ENCODE results near the gene HOXD8.
A peak's percentile ranks its signal among the peaks of the same experiment; 100 is the strongest.

The HOXD8 gene

GRCh38 chr2:176137906-176138305, 8.4 kb downstream of the HOXD8 start:
- Histone ChIP-seq H3K36me3 (ENCODE audit: control insufficient read depth, insufficient read depth, low read length, severe bottlenecking) (no peaks in the 10 kb centered on the region), H3K4me3 (ENCODE audit: low read length) (peak overlapping the region; percentile 86), H3K27me3 (replicated peaks; ENCODE audit: control insufficient read depth, insufficient read depth, low read length) (no peaks in the 10 kb centered on the region), H3K9me3 (ENCODE audit: control insufficient read depth, low read length) (no peaks in the 10 kb centered on the region), H3K4me1 (ENCODE audit: control insufficient read depth, insufficient read depth, low read length) (peaks cover 48% of the 10 kb centered on the region), H3K9ac (ENCODE audit: low read length) (peak overlapping the region; percentile 96)
- no peak for DNase-seq (ENCODE audit: low read depth)

- Histone ChIP-seq H3K9me3 (ENCODE audit: control insufficient read depth, low read length) (no peaks in the 10 kb centered on the region), H3K9ac (ENCODE audit: low read length) (peak overlapping the region; percentile 96), H3K4me1 (ENCODE audit: control insufficient read depth, insufficient read depth, low read length) (peaks cover 48% of the 10 kb centered on the region), H3K4me3 (ENCODE audit: low read length) (peak overlapping the region; percentile 86), H3K36me3 (ENCODE audit: control insufficient read depth, insufficient read depth, low read length, severe bottlenecking) (no peaks in the 10 kb centered on the region), H3K27me3 (replicated peaks; ENCODE audit: control insufficient read depth, insufficient read depth, low read length) (no peaks in the 10 kb centered on the region)
- DNase-seq (ENCODE audit: low read depth): no peak
Measured at GRCh38 chr2:176138526-176138922, 9.0 kb downstream of the HOXD8 start.

GRCh38 chr2:176138923-176139660, 9.6 kb downstream of the HOXD8 start:
- H3K9ac ChIP-seq (ENCODE audit: low read length): peak overlapping the region; percentile 96
- no peak for DNase-seq (ENCODE audit: low read depth)
- H3K4me3 ChIP-seq (ENCODE audit: low read length): peak overlapping the region; percentile 86
- H3K27me3 ChIP-seq (replicated peaks; ENCODE audit: control insufficient read depth, insufficient read depth, low read length): no peaks in the 10 kb centered on the region
- H3K9me3 ChIP-seq (ENCODE audit: control insufficient read depth, low read length): no peaks in the 10 kb centered on the region
- peaks cover 47% of the 10 kb centered on the region for H3K4me1 ChIP-seq (ENCODE audit: control insufficient read depth, insufficient read depth, low read length)
- H3K36me3 ChIP-seq (ENCODE audit: control insufficient read depth, insufficient read depth, low read length, severe bottlenecking): no peaks in the 10 kb centered on the region

GRCh38 chr2:176139661-176140512, 10.4 kb downstream of the HOXD8 start:
- Histone ChIP-seq H3K36me3 (ENCODE audit: control insufficient read depth, insufficient read depth, low read length, severe bottlenecking) (no peaks in the 10 kb centered on the region), H3K9me3 (ENCODE audit: control insufficient read depth, low read length) (no peaks in the 10 kb centered on the region), H3K4me1 (ENCODE audit: control insufficient read depth, insufficient read depth, low read length) (peaks cover 45% of the 10 kb centered on the region), H3K27me3 (replicated peaks; ENCODE audit: control insufficient read depth, insufficient read depth, low read length) (no peaks in the 10 kb centered on the region), H3K9ac (ENCODE audit: low read length) (peak overlapping the region; percentile 96), H3K4me3 (ENCODE audit: low read length) (peak overlapping the region; percentile 86)
- no peak for DNase-seq (ENCODE audit: low read depth)

- DNase-seq (ENCODE audit: low read depth): peak; percentile 78
- Histone ChIP-seq H3K36me3 (ENCODE audit: control insufficient read depth, insufficient read depth, low read length, severe bottlenecking) (no peaks in the 10 kb centered on the region), H3K9me3 (ENCODE audit: control insufficient read depth, low read length) (no peaks in the 10 kb centered on the region), H3K9ac (ENCODE audit: low read length) (peak overlapping the region; percentile 79), H3K4me3 (ENCODE audit: low read length) (peak overlapping the region; percentile 83), H3K27me3 (replicated peaks; ENCODE audit: control insufficient read depth, insufficient read depth, low read length) (no peaks in the 10 kb centered on the region), H3K4me1 (ENCODE audit: control insufficient read depth, insufficient read depth, low read length) (peaks cover 37% of the 10 kb centered on the region)
Measured at GRCh38 chr2:176140513-176141317, 11.2 kb downstream of the HOXD8 start.

DNA sequence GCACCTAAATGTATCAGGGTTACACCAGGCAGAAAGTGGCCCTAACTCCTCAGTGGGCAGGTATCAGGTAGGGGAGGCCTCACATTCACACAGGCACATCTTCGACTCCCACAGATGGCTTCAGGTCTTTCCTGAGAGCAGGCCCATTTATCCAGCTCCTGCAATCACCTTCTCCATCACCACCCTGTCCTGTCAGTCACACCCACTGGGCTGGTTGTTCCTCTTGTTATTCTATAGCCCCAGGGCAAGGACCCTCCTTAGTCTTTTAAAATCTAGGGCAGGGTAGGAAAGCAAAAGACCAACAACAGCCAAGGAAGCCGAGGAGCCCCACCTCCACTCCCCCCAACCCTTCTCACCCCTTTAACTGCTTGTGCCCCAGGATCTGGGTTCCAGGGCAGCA, 12.8 kb downstream of the HOXD8 start:
- no peaks in the 10 kb centered on the region for H3K9me3 ChIP-seq (ENCODE audit: control insufficient read depth, low read length)
- DNase-seq (ENCODE audit: low read depth): no peak

GRCh38 chr2:176145085-176145969, 15.8 kb downstream of the HOXD8 start:
- Histone ChIP-seq H3K9ac (ENCODE audit: low read length) (no peak overlapping the region), H3K4me1 (ENCODE audit: control insufficient read depth, insufficient read depth, low read length) (peaks cover 9% of the 10 kb centered on the region), H3K27me3 (replicated peaks; ENCODE audit: control insufficient read depth, insufficient read depth, low read length) (no peaks in the 10 kb centered on the region), H3K36me3 (ENCODE audit: control insufficient read depth, insufficient read depth, low read length, severe bottlenecking) (peaks cover 3% of the 10 kb centered on the region), H3K9me3 (ENCODE audit: control insufficient read depth, low read length) (no peaks in the 10 kb centered on the region), H3K4me3 (ENCODE audit: low read length) (no peak overlapping the region)
- no peak for DNase-seq (ENCODE audit: low read depth)

More for the DNA sequence above, 12.8 kb downstream of the HOXD8 start:
- Histone ChIP-seq H3K36me3 (ENCODE audit: control insufficient read depth, insufficient read depth, low read length, severe bottlenecking) (no peaks in the 10 kb centered on the region), H3K27me3 (replicated peaks; ENCODE audit: control insufficient read depth, insufficient read depth, low read length) (no peaks in the 10 kb centered on the region), H3K9ac (ENCODE audit: low read length) (no peak overlapping the region), H3K4me3 (ENCODE audit: low read length) (no peak overlapping the region), H3K4me1 (ENCODE audit: control insufficient read depth, insufficient read depth, low read length) (peaks cover 35% of the 10 kb centered on the region)

DNA sequence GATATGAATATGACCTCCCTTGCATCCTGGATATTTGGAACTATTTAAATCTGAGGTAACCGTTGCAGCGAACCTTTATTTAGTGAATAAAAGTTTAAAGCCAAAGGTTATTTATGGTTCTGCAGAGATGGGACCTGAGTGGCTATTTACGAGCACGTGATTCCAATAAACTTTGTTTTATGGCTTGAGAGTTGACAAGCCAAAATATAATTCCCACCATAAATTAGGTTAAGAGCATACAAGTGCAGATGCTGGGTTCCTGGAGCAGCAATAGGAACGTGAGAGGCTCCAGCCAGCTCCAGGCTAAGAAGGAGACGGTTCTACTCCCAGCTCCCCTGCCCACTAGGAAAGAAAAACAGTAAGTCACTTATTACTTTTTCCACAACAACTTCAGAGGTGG, 16.6 kb downstream of the HOXD8 start:
- no peaks in the 10 kb centered on the region for H3K27me3 ChIP-seq (replicated peaks; ENCODE audit: control insufficient read depth, insufficient read depth, low read length)
- DNase-seq (ENCODE audit: low read depth): no peak
- H3K9me3 ChIP-seq (ENCODE audit: control insufficient read depth, low read length): no peaks in the 10 kb centered on the region
- peaks cover 8% of the 10 kb centered on the region for H3K4me1 ChIP-seq (ENCODE audit: control insufficient read depth, insufficient read depth, low read length)
- no peak overlapping the region for H3K4me3 ChIP-seq (ENCODE audit: low read length)
- peaks cover 8% of the 10 kb centered on the region for H3K36me3 ChIP-seq (ENCODE audit: control insufficient read depth, insufficient read depth, low read length, severe bottlenecking)
- H3K9ac ChIP-seq (ENCODE audit: low read length): no peak overlapping the region

DNA sequence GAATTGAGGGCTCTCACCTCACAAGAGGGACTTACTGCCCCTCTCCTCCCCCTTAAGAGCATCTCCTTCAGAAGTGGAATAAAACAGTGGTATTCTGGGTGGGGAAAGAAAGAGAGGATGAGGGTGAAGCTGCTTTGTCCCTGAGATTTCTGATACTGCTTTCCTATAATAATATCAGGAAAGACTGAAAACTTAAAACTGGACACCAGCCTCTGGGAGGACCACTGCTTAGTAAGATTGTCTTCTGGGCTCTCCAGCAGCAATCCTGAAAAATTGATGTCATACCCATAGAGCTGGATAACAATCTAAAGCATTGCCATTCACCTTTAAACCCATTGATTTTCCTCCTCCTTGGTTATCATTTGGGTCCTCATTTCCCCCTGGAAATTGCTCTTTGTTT, 17.1 kb downstream of the HOXD8 start:
- Histone ChIP-seq H3K4me1 (ENCODE audit: control insufficient read depth, insufficient read depth, low read length) (peaks cover 8% of the 10 kb centered on the region), H3K36me3 (ENCODE audit: control insufficient read depth, insufficient read depth, low read length, severe bottlenecking) (peaks cover 8% of the 10 kb centered on the region), H3K27me3 (replicated peaks; ENCODE audit: control insufficient read depth, insufficient read depth, low read length) (no peaks in the 10 kb centered on the region), H3K4me3 (ENCODE audit: low read length) (no peak overlapping the region), H3K9ac (ENCODE audit: low read length) (no peak overlapping the region), H3K9me3 (ENCODE audit: control insufficient read depth, low read length) (no peaks in the 10 kb centered on the region)
- DNase-seq (ENCODE audit: low read depth): no peak

DNA sequence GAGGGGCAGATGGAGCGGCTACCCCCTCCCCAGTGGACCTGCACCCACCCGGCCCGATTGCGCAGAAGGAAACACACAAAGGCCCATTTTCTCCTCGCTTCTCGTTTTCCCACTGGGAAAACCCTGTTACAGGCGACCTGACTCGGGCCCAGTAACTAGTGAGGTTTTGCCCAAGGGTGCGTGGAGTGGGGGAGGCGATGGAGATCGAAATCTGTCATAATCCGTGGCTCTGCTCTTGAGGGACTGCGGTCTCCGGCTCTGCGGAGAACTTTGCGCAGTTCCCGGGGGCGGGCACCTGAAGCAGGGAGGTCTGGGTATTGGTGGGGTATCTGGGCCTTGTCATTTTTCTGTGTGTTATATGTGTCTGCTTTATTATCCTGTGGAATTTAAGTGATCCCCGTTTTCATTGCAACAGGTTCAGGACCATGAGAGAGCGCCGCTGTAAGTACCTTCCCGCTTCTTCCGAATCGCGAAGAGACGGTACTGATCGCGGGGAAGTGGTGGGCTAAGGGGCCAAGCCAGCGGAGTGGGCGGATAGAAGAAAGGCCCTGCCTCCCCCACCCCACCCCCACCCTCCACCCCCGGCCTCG, 17.8 kb downstream of the HOXD8 start:
- Histone ChIP-seq H3K4me1 (ENCODE audit: control insufficient read depth, insufficient read depth, low read length) (peaks cover 8% of the 10 kb centered on the region), H3K9me3 (ENCODE audit: control insufficient read depth, low read length) (no peaks in the 10 kb centered on the region), H3K27me3 (replicated peaks; ENCODE audit: control insufficient read depth, insufficient read depth, low read length) (no peaks in the 10 kb centered on the region), H3K9ac (ENCODE audit: low read length) (no peak overlapping the region), H3K36me3 (ENCODE audit: control insufficient read depth, insufficient read depth, low read length, severe bottlenecking) (peaks cover 8% of the 10 kb centered on the region), H3K4me3 (ENCODE audit: low read length) (no peak overlapping the region)
- DNase-seq (ENCODE audit: low read depth): no peak

All from adipocyte (in vitro differentiated cells).